GM18951 (cell line): ENCODE measurements around the gene ZCCHC14.
"Not testable (repeated sequence)": the region's sequence is repeated elsewhere in the genome, so short reads cannot be mapped to it uniquely, and the experiment has no call there.

Source experiments
- POLR2A ChIP-seq: IDR thresholded peaks from 4 replicates; pipeline ENCODE4 v1.6.1; 2011; ENCODE audit warnings: mild to moderate bottlenecking; ENCODE audit not compliant: insufficient read length, insufficient read depth; ENCODE audit errors: extremely low read depth
- in situ Hi-C: fragments of 300-500 bp; cut with MboI; formaldehyde crosslinking; loops from one replicate; pipeline ENCODE4 v1.12.0; 2022; ENCODE audit warnings: low sequenced_read_pairs, mixed read lengths, inconsistent platforms; ENCODE audit not compliant: unreplicated experiment

ZCCHC14 gene

DNA sequence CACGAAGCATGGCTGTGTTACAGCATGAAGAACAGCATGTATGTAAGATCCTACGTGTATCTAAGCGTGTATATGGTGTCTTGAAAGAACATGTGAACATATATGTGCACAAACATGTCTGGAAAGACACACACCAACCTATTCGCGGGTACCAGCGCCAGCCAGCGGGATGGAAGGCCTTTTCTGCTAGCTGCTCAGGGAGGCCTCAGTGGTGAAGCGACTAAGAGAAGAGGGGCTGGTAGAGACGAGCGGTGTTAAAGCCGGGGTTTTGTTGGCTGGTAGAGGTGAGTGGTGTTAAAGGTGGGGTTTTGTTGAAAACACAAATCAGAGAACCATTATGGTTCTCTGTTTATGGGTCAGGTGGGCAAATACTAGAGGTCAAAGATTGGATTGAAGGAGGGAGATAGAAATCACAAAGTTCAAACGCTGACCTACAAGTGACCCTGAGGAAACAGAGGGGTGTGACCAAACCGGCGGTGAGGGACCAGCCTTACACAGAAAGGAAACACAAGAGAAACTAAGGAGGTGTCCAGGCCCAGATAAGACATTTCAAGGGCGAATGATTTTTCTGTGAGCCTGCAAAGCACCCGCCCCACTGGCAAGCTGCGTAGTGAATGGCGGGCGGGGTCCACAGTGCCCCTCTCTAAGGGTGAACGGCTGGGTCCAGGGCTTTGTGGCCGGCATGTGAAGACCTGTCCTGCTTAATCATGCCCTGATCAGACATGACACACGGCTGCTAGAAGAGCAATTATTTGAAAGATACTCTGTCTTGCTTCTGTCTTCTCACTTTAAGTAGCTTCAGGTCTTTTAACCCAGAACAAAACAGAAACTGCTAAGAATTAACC lies 8.1 kb downstream of the ZCCHC14 start:
- no peak for TF ChIP-seq POLR2A
- in situ Hi-C loops, result no loop called here

DNA sequence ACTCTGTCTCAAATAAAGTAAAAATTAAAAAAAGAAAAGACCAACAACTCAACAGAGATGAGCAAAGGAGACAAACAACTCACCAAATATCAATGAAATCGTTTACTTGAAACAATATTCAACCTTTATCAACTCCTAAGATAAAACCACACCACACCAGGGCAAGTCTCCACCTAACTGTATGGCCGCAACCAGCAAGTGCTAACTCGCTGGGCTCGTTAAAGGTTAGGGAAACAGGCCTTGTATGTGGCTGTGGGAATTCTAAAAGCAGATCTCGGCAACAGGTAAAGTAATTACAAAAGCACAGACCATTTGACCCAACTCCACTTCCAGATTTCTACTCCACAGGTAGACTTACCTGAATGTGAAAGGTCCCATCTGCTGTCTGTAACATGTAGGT lies 9.3 kb downstream of the ZCCHC14 start:
- no peak for TF ChIP-seq POLR2A
- in situ Hi-C loops, result no loop called here

DNA sequence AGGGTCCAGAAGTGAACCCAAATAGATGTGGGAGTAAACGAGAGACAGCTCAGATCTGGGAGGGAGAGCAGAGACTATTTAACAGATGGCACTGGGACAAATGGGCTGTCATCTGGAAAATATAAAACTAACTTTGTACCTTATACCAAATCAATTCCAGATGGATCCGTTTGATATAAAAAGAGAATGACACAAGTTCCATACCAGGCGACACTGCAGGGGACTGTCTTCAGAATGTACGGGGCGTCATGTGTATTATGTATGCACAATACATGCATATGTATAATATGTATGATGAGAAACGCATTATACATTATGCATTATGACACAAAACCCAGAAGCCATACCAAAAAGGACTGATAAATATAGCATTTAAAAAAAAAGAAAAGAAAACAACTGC lies 10.2 kb downstream of the ZCCHC14 start:
- in situ Hi-C loops, result not testable (repeated sequence)

GRCh38 chr16:87482266-87482665 lies 10.6 kb downstream of the ZCCHC14 start:
- in situ Hi-C loops, result no loop called here

GRCh38 chr16:87481711-87482110 lies 11.1 kb downstream of the ZCCHC14 start:
- in situ Hi-C loops, result not testable (repeated sequence)

More at GRCh38 chr16:87482266-87482665, 10.6 kb downstream of the ZCCHC14 start:
- TF ChIP-seq POLR2A, result no peak

DNA sequence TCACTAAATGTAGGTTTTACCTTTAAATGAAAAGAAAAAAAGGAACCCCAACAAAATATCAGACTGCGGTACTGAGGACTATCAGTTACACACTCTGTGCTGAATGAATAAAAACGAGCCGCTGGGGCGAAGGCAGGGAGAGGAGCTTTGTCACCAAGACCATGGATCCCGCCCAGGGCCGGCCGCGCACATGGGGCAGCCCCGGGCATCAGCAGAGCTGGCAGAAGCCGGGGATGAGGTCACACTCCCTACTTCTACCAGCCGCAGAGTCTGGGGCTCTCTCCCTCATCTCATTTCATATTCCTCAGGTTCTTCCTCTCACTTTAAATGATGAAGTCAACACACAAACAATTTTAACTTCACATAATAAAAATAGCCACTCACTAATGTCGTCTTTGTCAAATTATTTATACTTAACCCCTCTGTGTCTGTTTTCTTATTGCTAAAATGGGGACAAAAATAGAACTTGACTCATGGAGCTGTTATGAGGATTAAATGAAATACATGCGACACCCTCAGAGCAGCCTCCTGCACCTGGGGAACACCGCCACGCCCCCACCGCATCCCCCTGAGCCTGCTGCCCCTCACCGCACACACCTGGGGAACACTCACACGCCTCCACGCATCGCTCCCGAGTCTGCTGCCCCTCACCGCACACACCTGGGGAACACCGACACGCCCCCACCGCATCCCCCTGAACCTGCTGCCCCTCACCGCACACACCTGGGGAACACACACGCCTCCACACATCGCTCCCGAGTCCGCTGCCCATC lies 15.4 kb downstream of the ZCCHC14 start:
- in situ Hi-C loops, result not testable (repeated sequence)

GRCh38 chr16:87474566-87474996 lies 18.2 kb downstream of the ZCCHC14 start:
- in situ Hi-C loops, result no loop called here
- TF ChIP-seq POLR2A, result no peak

GRCh38 chr16:87474017-87474416 lies 18.8 kb downstream of the ZCCHC14 start:
- no peak for TF ChIP-seq POLR2A
- in situ Hi-C loops, result no loop called here

DNA sequence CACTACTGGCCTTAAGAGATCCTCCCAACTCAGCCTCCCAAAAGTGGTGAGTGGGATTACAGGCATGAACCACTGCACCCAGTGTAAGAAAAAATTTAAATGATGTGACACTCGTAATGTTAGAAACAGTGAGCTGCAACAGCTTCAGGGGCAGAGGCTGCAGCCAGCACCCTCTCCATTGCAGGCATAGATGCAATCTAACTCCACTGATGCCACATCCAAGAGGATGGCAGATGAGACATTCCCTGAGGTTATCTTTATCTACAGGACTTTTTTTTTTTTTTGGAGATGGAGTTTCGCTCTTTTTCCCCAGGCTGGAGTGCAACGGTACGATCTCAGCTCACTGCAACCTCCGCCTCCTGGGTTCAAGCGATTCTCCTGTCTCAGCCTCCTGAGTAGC lies 19.9 kb downstream of the ZCCHC14 start:
- in situ Hi-C loops, result no loop called here
- TF ChIP-seq POLR2A, result no peak

DNA sequence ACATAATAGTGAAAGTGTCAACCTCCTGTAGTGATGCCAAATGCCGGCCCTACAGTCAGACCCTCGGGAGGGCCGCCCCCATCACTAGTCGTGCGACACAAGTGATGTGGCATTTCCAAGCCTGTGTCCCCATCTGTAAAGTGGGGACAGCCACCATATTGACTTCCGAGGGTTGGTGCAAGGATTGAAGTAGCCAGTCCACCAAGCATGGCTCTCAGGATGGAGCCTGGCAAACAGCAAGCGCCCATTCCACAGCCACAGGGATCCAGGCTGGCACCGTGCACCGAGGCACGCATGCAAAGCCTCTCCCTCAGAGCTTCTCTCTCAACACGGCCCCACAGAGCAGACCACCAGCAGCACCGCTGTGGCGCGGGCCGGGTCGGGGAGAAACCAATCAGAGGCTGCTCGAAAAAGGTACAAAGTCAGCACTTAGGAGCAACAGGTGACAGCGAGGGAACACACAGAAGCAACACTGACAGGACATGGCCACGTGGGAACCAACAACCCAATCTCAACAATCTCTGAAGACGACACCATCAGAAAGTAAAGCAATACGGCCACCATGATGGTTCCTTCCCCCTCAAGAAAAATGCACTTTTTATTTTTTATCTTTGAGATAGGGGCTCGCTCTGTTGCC lies 20.6 kb downstream of the ZCCHC14 start:
- no peak for TF ChIP-seq POLR2A
- in situ Hi-C loops, result no loop called here

DNA sequence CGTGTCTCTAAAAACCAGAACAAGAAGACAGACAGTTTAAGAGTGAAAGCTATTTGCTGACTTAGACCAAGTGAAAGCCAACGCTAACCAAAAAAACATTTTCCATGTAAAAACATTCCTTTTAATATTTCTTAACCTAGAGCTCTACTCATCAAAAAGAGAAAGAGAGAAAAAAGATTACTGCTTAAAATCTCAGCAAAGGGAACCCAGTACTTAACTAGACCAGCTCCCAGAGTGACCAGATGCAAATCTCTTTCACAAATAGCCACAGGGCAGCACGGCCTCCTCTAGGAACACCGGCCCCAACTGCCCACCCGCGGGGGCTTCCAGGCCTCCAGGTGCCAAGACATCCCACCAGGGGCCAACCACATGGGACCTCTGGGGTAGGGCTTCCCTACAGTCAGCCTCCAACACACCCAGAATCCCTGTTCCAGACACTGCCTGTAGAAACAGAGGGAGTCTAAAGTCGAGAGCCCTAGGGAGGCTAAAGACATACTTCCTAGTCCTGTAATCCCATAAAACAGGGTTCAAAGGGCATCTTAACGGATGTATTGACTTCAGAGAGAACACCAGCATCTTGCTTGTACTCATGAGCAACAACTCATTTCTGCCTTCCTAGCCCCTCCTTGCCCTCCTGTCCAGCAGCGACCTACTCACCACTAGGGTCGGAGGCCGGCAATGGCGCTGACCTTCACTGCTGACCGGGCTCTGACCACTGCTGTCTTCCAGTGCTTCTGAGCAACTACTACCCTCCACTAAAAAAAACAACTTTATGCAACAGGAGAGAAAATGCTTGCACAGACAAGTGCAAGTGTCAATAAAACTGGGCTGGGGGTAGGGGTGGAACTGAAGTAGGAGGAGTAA lies 21.3 kb downstream of the ZCCHC14 start:
- no peak for TF ChIP-seq POLR2A
- in situ Hi-C loops, result no loop called here

DNA sequence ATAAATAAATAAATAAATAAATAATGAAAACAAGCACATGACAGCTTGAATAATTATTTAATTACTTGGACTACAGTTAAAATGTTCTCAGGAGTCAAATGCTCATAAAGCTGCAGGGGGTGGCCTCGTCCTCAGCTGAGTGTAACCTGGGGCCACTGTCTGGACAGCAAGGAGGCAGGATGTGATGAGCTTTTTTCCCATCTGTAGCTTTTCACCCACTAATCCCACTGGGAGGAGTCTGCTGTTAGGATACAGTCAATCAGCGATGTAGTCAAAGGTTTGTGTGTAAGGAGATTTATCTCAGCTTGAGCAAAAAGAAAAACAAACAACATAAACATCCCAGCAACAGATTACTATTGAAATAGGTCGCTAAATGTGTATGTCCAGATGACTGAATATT lies 22.5 kb downstream of the ZCCHC14 start:
- in situ Hi-C loops, result no loop called here
- TF ChIP-seq POLR2A, result no peak

- in situ Hi-C loops, result no loop called here
- TF ChIP-seq POLR2A, result no peak
Observed at GRCh38 chr16:87469169-87469568, 23.7 kb downstream of the ZCCHC14 start.
